GM19238 (cell line): Measurements from ENCODE around the gene FBP1.
"Not testable (repeated sequence)": the region's sequence is repeated elsewhere in the genome, so short reads cannot be mapped to it uniquely, and the experiment has no call there.

Source experiments
- DNase-seq: peaks from one replicate; pipeline ENCODE4 v3.0.0; 2011; ENCODE audit warnings: low spot score; ENCODE audit not compliant: insufficient read length

Gene FBP1

GRCh38 chr9:94577036-94577435 is 62.3 kb downstream of the FBP1 start:
- DNase-seq, result no peak

- DNase-seq, result no peak
Observed at GRCh38 chr9:94576131-94576530, 63.2 kb downstream of the FBP1 start.

- DNase-seq, result no peak
Observed at GRCh38 chr9:94568972-94569712, 70.2 kb downstream of the FBP1 start.

GRCh38 chr9:94568250-94568889 is 70.9 kb downstream of the FBP1 start:
- no peak for DNase-seq

GRCh38 chr9:94567271-94567670 is 72.0 kb downstream of the FBP1 start:
- DNase-seq, result no peak

- no peak for DNase-seq
Observed at GRCh38 chr9:94566550-94566949, 72.8 kb downstream of the FBP1 start.

GRCh38 chr9:94564279-94564678 is 75.0 kb downstream of the FBP1 start:
- not testable (repeated sequence) for DNase-seq

GRCh38 chr9:94563548-94563947 is 75.8 kb downstream of the FBP1 start:
- DNase-seq, result no peak

- DNase-seq, result no peak
Observed at GRCh38 chr9:94560237-94560636, 79.1 kb downstream of the FBP1 start.

GRCh38 chr9:94557376-94557775 is 81.9 kb downstream of the FBP1 start:
- DNase-seq, result no peak

GRCh38 chr9:94554439-94555331 is 84.6 kb downstream of the FBP1 start, which contains the start of gene PCAT7:
Gene PCAT7 (plus strand): TSS chr9:94555083.
- DNase-seq, result no peak

GRCh38 chr9:94554078-94554438 is 85.3 kb downstream of the FBP1 start:
- no peak for DNase-seq
